Measurements from ENCODE around the gene SNRPD2.

DNA sequence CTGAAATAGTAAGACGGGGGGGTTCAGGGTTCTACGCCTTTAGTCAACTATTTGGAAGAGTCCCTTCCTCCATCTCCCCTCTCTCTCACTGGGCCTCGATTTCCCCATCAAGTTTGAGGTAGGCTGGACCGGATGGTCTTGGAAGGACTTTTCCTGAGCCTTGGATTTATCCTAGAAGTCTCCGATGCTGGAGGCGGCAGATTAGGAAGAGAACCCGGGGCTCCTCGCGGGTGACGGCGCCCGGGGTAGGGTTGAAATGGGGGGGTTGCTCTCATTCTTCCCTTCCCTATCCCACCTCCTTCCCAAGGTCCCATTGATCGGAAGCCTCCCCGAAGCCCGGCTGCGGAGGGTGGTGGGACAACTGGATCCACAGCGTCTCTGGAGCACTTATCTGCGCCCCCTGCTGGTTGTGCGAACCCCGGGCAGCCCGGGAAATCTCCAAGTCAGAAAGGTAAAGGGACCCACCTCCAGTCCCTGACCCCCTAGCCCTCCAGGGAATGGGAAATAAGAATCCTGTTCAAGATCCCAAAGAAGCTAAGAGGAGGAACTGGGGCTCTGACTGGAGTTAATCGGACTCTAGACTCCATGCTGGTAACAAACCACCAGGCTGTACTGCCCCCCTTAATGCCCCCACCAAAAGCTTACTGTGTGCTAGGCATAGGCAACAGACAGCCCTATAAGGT, 1.5 kb upstream of the SNRPD2 start:
- TF ChIP-seq, protein P1, sequence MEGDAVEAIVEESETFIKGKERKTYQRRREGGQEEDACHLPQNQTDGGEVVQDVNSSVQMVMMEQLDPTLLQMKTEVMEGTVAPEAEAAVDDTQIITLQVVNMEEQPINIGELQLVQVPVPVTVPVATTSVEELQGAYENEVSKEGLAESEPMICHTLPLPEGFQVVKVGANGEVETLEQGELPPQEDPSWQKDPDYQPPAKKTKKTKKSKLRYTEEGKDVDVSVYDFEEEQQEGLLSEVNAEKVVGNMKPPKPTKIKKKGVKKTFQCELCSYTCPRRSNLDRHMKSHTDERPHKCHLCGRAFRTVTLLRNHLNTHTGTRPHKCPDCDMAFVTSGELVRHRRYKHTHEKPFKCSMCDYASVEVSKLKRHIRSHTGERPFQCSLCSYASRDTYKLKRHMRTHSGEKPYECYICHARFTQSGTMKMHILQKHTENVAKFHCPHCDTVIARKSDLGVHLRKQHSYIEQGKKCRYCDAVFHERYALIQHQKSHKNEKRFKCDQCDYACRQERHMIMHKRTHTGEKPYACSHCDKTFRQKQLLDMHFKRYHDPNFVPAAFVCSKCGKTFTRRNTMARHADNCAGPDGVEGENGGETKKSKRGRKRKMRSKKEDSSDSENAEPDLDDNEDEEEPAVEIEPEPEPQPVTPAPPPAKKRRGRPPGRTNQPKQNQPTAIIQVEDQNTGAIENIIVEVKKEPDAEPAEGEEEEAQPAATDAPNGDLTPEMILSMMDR (conservative IDR thresholded peaks at IDR 0.05 in 1 of 2, IDR thresholded peaks at IDR 0.05 in 1 of 2; ENCODE audit: low read depth in 1 of 2, low read length in 2 of 2) = peak; percentile 81 to 88
- no peak for TF ChIP-seq EZH2 (IDR thresholded peaks at IDR 0.05; ENCODE audit: low read length, missing control alignments)

Data from fibroblast of lung (primary cell).